HepG2 (cell line): ENCODE data around the gene IRAK2. TPM values are rescaled to one million over a fixed set of nuclear protein-coding genes. Genes with fewer than 3 reads are reported as not detected.

Experiments
- AFF4 ChIP-seq: sonication (generic); formaldehyde crosslinking; IDR thresholded peaks from 2 replicates; pipeline ENCODE4 v1.4.0; 2020; ENCODE audit warnings: missing genetic modification reagents
- HOXA7 ChIP-seq: sonication (generic); formaldehyde crosslinking; IDR thresholded peaks from 2 replicates; pipeline ENCODE4 v1.8.1; 2022; ENCODE audit warnings: mild to moderate bottlenecking, missing genetic modification reagents, moderate library complexity
- KDM4B ChIP-seq: sonication (generic); formaldehyde crosslinking; IDR thresholded peaks from 2 replicates; pipeline ENCODE4 v1.4.0; 2020; ENCODE audit warnings: missing genetic modification reagents
- NR2F6 ChIP-seq, 2 experiments: IDR thresholded peaks; 2 replicates each; pipeline ENCODE4 v1.6.1; 2016; ENCODE audit warnings: antibody characterized with exemption in 1 of 2, mild to moderate bottlenecking in 1 of 2
- RNF2 ChIP-seq: fragments of 450-650 bp; conservative IDR thresholded peaks from 2 replicates; pipeline ENCODE4 v1.6.1; 2016; ENCODE audit warnings: low read depth
- ZBTB43 ChIP-seq: sonication (generic); formaldehyde crosslinking; conservative IDR thresholded peaks from 2 replicates; pipeline ENCODE4 v1.4.0; 2020; ENCODE audit warnings: missing genetic modification reagents
- ZMAT3 ChIP-seq: sonication (generic); formaldehyde crosslinking; conservative IDR thresholded peaks from 2 replicates; pipeline ENCODE4 v1.7.0; 2021; ENCODE audit warnings: missing genetic modification reagents
- ZNF318 ChIP-seq: sonication (generic); formaldehyde crosslinking; IDR thresholded peaks from 2 replicates; pipeline ENCODE4 v1.4.0; 2020; ENCODE audit warnings: mild to moderate bottlenecking, missing genetic modification reagents
- ZNF510 ChIP-seq: sonication (generic); formaldehyde crosslinking; IDR thresholded peaks from 2 replicates; pipeline ENCODE4 v1.4.0; 2020; ENCODE audit warnings: low read depth, mild to moderate bottlenecking, missing genetic modification reagents
- ZNF567 ChIP-seq: sonication (generic); formaldehyde crosslinking; IDR thresholded peaks from 2 replicates; pipeline ENCODE4 v1.8.1; 2023; ENCODE audit warnings: mild to moderate bottlenecking, missing genetic modification reagents, borderline replicate concordance
- ZNF577 ChIP-seq: sonication (generic); formaldehyde crosslinking; IDR thresholded peaks from 2 replicates; pipeline ENCODE4 v1.4.0; 2020; ENCODE audit warnings: mild to moderate bottlenecking, low read depth, missing genetic modification reagents, borderline replicate concordance
- ZNF644 ChIP-seq: IDR thresholded peaks from 2 replicates; pipeline ENCODE4 v1.6.1; 2016; ENCODE audit warnings: low read depth
- ZSCAN21 ChIP-seq: sonication (generic); formaldehyde crosslinking; IDR thresholded peaks from 2 replicates; pipeline ENCODE4 v1.8.0; 2022; ENCODE audit warnings: mild to moderate bottlenecking, missing genetic modification reagents, moderate library complexity, borderline replicate concordance
- polyA plus RNA-seq, 8 experiments: library from polyadenylated mRNA; depleted of rRNA in 3 of 8; stranded (reverse) in 7 of 8; unstranded in 1 of 8; fragments of >200 nt; fragmentation: Illumina TruSeq in 4 of 8; extraction: Trizol in 4 of 8; gene quantifications; 2 replicates each; pipeline versions ENCODE4 v1.2.1 to v1.2.3, GENCODE V29; 2011 to 2016; ENCODE audit warnings: low read depth in 4 of 8, missing spikeins in 1 of 8, mixed read lengths in 1 of 8; ENCODE audit not compliant: insufficient read depth in 1 of 8
- total RNA-seq, 5 experiments: library from RNA; depleted of rRNA; stranded (reverse); fragments of >200 nt; fragmentation: Illumina TruSeq; extraction: Trizol; gene quantifications; 2 replicates each; pipeline ENCODE4 v1.2.3, GENCODE V29; 2016; ENCODE audit warnings: low read depth in 1 of 5
- TF ChIP-seq, protein P1 (sequence below): sonication (generic); formaldehyde crosslinking; IDR thresholded peaks from 2 replicates; pipeline ENCODE4 v1.9.0; 2021; ENCODE audit warnings: missing genetic modification reagents, borderline replicate concordance

Gene IRAK2
- total and polyA plus RNA-seq, 2 of the 13 experiments (the other 11 are each of a cell fraction or from before 2014, with no cell fraction given), result 13.1 to 23.3 TPM

DNA sequence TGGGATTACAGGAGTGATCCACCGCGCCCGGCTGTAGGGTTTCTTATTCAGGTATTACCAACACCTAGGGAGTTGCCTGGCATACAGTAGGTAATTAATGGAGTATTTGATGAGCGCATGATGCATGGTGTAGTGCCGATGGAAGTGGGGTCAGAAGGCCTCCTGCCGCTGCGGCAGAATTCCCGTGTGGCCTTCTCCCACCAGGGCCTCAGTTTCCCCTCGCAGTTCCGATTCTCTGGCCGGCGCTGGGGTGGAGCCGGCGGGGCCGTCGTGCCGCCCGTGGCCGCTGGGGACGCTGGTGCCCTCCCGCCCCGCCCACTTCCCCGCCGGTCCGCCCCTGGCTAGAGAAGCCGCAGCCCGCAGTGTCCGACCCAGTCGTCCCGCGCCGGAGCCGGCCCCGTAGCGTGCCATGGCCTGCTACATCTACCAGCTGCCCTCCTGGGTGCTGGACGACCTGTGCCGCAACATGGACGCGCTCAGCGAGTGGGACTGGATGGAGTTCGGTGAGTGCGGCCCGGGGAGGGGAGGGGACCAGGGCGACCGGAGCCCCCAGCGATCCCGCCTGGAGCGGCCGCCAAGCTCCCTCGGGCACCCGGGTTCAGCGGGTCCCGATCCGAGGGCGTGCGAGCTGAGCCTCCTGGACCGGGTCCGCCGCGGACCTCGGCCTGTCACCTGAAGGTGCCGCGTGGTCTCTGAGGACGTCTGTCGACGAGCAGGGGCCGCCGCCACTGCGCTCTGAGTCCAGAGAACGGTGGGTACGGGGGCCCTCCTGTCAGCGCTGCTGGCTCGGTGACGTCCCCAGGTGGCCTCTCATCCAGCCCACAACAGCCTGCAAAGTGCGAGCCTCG lies at the start of gene IRAK2 (continued):
- no peak for TF ChIP-seq AFF4 (CRISPR knock-in tag)
- TF ChIP-seq ZNF510 (CRISPR knock-in tag), result 0 out of 2 replicates have a peak, but pooled peaks have one; percentile 63
- no peak for TF ChIP-seq KDM4B
- TF ChIP-seq ZNF567 (CRISPR knock-in tag), result no peak
- TF ChIP-seq ZMAT3 (CRISPR knock-in tag), result no peak; the same call in 1 of the 2 replicates
- TF ChIP-seq RNF2, result no peak
- TF ChIP-seq ZNF318 (CRISPR knock-in tag), result peak; percentile 79
- no peak for TF ChIP-seq ZNF577 (CRISPR knock-in tag)
- TF ChIP-seq, protein P1, sequence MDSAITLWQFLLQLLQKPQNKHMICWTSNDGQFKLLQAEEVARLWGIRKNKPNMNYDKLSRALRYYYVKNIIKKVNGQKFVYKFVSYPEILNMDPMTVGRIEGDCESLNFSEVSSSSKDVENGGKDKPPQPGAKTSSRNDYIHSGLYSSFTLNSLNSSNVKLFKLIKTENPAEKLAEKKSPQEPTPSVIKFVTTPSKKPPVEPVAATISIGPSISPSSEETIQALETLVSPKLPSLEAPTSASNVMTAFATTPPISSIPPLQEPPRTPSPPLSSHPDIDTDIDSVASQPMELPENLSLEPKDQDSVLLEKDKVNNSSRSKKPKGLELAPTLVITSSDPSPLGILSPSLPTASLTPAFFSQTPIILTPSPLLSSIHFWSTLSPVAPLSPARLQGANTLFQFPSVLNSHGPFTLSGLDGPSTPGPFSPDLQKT (CRISPR knock-in tag), result no peak
- no peak for TF ChIP-seq ZNF644 (CRISPR knock-in tag)
- TF ChIP-seq ZBTB43, result no peak
- TF ChIP-seq HOXA7, result no peak
- TF ChIP-seq ZSCAN21, result peak; percentile 75; the same call in 1 of the 2 replicates
- no peak for TF ChIP-seq NR2F6 (IDR thresholded peaks at IDR 0.05)
- TF ChIP-seq NR2F6 (CRISPR knock-in tag; IDR thresholded peaks at IDR 0.05), result no peak
